Stimulated activated naive CD4-positive, alpha-beta T cell (primary cell): Measurements from ENCODE around the gene TMEM88.

Source experiments
- DNase-seq, 6 experiments: peaks; one replicate each; lab custom pipeline; 2025; lab: John Stamatoyannopoulos, UW

Gene TMEM88

DNA sequence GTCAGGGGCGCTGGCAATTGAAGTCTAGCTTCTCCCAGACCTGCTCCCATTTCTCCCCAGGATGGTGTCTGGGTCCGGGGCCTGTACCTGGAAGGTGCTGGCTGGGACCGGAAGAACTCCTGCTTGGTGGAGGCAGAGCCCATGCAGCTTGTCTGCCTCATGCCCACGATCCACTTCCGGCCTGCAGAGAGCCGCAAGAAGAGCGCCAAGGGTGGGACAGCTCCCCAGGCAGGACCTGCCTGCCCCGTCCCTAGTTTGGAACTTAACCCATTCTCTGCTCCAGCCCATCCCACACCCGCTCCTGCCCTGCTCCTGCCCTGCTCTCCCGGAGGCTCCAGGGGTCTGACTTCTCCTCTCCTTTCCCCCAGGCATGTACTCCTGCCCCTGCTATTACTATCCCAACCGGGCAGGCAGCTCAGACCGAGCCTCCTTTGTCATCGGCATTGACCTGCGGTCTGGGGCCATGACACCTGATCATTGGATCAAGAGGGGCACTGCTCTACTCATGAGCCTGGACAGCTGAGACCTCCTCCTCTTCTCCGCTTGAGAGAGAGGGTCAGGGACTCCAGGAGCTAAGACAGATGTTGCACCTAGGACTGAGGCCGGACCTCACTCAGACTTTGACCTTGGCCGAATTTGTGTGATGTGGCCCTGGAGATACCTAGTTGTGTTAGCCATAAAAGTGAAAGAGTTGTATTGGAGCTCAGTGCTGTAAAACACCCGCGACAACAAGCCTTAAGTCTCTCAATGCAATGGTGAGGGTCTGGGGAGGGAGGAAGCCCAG is 21.7 kb upstream of the TMEM88 start:
- DNase-seq = no peak

DNA sequence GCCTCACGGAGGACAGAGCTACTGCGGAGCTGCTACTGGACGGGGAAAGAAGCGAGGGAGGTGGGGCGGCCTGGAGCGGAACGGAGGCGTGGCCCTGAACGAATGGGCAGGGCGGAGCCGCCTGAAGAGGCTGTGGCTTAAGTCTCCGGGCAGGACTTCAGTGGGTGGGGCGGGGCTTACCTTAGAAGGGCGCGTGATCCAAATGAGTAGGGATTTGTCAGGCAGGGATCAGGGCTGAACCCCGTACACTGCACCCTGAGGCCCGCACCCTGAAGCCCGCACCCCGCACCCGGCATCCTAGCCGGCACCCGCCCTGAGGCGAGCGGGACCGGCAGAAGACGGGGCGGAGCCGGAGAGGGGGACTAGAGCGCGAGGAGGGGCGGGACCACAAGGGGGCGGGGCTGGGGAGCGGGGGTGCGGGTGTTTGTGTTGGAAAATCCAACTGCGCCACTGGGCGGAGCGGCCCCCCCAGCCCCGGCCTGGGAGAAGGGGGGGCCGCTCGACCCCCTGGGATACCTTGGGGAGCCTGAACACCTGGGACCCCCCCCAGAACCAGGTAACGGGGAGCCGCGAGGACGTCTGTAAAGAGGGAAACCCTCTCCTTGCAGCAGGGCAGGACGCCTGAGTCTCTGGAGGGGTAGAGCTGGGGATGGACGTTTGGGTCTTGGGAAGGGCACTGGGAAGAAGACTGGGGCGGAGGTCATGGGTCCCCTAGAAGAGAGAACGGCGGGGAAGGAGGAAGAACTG is 20.9 kb upstream of the TMEM88 start, which contains the start of gene KDM6B:
Gene KDM6B, plus strand, starts transcription at position 423 of the 747 bp plus-strand sequence. CDS start 11,338 bp downstream, outside the sequence.
- DNase-seq = peak; percentile 90 to 97 (median 92)

DNA sequence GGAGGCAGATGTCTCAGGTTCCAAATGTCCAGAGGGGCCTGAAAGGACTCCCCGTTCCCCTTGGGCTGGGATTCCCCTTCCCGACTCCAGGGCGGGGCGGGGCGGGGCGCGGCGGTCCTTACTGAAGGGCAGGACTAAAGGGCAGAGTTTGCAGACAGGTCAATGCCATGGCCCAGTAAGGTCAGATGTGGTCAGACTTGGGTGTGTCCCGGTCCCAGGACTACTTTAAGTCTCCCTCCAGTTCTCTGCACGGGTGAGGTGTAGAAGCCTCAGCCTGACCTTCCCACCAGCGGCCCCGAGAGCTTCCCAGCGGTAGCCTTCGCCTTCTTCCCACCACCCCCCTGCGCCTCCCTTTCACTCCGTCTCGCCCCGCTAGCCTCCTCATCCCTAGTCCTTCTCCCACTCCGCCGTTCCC is 20.3 kb upstream of the TMEM88 start:
- DNase-seq = peak in 4 of 6 experiments; percentile 73 to 85 (median 76)

DNA sequence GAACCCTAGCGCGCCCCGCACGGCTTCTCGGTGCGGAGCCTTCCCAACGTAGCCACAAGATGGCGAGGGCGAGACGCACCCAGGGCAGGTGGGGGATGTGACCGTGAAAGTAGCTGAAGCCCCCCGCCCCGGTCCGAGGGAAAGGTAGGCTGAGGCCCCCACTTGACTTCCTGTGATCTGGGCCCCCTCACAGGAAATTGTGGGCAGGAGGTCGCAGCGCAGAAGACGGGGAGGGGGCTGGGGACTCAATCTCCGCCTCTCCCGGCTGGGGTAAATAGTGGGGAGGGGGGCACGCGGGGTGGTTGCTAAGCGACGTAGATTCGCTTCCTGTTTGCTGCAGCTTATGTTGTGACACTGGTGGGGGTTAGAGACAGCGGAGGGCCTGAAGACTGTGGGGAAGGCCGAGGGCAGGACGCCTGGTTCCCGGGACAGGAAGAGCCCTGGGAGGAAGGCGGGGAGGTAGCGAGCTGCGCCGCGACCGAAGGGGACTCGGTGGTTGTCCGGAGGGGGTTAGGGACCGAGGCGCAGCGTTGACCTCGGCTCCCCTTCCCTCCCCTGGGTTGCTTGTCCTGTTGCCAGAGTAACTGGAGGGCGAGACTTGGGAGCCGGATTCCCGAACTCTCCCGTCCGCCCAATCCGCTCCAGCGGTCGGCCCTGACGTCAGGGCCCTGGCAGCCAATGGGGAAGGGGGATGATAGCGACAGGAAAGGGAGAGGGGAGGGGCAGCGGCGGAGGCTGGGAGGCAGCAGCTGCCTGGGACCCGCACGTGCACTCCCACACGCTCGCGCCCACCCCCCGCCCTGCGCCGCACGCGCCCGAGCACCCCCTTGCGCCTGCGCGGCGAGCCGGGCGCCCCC is 19.7 kb upstream of the TMEM88 start:
- DNase-seq = peak; percentile 92 to 98 (median 95)

- peak; percentile 46 to 74 (median 64) for DNase-seq
Observed at GRCh38 chr17:7835814-7836595, 18.9 kb upstream of the TMEM88 start.

GRCh38 chr17:7836596-7837407 is 18.1 kb upstream of the TMEM88 start:
- DNase-seq = peak; percentile 33 to 65 (median 58)

DNA sequence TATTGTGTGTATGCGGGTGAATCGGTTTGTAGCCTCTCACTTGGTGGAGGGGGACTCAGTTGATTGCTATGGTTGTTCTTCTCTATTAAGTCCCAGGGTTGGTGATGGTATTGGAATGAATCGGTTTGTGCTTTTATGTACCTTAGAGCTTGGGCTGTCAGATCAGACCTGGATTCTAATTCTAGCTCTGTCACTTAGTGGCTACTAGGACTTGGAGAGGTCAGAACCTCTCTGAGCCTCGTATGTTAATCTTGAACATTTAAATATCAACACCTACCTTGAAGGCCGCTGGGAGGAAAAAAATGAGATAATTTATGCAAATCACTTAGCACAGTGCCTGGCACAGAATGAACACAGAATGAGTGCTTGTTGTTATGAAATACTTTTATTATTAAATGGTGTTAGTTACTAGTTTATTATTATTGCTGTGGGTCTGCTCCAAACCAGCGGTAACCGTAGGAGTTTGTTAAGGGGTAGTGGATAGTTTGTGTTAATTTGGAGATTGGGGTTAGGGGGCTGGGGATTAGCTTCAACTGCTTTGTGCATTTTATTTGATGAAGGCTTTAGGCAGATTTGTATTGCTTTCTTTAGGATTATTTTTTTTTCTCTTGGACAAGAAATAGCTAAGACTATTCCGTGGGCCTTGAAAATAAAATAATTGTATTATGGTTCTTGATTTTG is 17.3 kb upstream of the TMEM88 start:
- DNase-seq = peak in 1 of 6 experiments; percentile 53

- DNase-seq = peak in 2 of 6 experiments; percentile 18 to 50
Observed at GRCh38 chr17:7838090-7839075, 16.5 kb upstream of the TMEM88 start.

GRCh38 chr17:7839190-7839875 is 15.5 kb upstream of the TMEM88 start:
- DNase-seq = peak in 1 of 6 experiments; percentile 12

GRCh38 chr17:7839876-7840261 is 15.0 kb upstream of the TMEM88 start:
- peak in 3 of 6 experiments; percentile 14 to 26 (median 25) for DNase-seq

- DNase-seq = no peak
Observed at GRCh38 chr17:7840441-7840840, 14.4 kb upstream of the TMEM88 start.

DNA sequence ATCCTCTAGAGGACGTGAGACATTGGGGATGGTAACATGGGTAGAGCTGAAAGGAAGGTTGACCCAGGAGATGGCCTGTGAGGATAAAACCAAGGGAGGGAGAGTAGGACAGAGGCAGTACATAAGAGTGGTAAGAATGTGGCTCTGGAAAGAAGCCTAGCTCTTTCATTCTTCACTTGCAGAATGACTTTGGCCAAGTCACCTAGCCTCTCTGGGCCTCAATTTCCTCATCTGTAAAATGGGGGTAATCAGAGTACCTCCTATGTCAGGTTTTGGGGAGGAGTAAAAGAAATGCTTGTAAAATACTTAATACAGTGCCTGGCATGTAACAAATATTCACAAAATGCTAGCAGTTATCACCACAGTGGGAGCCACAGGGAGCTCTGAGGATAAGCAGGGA is 14.0 kb upstream of the TMEM88 start:
- no peak for DNase-seq

GRCh38 chr17:7841396-7841914 is 13.4 kb upstream of the TMEM88 start:
- peak; percentile 83 to 96 (median 88) for DNase-seq

- DNase-seq = peak; percentile 75 to 97 (median 88)
Observed at GRCh38 chr17:7841915-7842379, 12.9 kb upstream of the TMEM88 start.

- peak; percentile 86 to 97 (median 92) for DNase-seq
Observed at GRCh38 chr17:7842380-7843256, 12.2 kb upstream of the TMEM88 start.

- DNase-seq = peak in 1 of 6 experiments; percentile 76
Observed at GRCh38 chr17:7843257-7843535, 11.7 kb upstream of the TMEM88 start.
